HepG2 (cell line): Measurements from ENCODE around the gene ATP2B2. TPM values are rescaled to one million over a fixed set of nuclear protein-coding genes. Genes with fewer than 3 reads are reported as not detected.
A peak's percentile ranks its signal among the peaks of the same experiment; 100 is the strongest.

ENCODE experiments used
- BRD4 ChIP-seq: sonication (generic); formaldehyde crosslinking; IDR thresholded peaks from 2 replicates; pipeline ENCODE4 v1.4.0; 2020; ENCODE audit warnings: missing genetic modification reagents
- CCAR2 ChIP-seq: fragments of 200-400 bp; formaldehyde crosslinking; optimal IDR thresholded peaks from 2 replicates; pipeline ENCODE3; 2018; ENCODE audit warnings: low read depth, mild to moderate bottlenecking, low read length, moderate library complexity
- DBP ChIP-seq: sonication (generic); formaldehyde crosslinking; IDR thresholded peaks from 2 replicates; pipeline ENCODE4 v1.4.0; 2020; ENCODE audit warnings: missing genetic modification reagents; ENCODE audit errors: not compliant biosample characterization
- FOSL1 ChIP-seq: sonication (generic); formaldehyde crosslinking; IDR thresholded peaks from 2 replicates; pipeline ENCODE4 v1.9.0; 2021; ENCODE audit warnings: missing genetic modification reagents, borderline replicate concordance
- FOXA1 ChIP-seq, 2 experiments: fragments of 450-650 bp in 1 of 2; sonication (generic) in 1 of 2; formaldehyde crosslinking in 1 of 2; IDR thresholded peaks; 2 replicates each; pipeline versions ENCODE4 v1.4.0 to v1.6.1; 2016 to 2020; ENCODE audit warnings: missing genetic modification reagents in 1 of 2
- HMGXB3 ChIP-seq: sonication (generic); formaldehyde crosslinking; IDR thresholded peaks from 2 replicates; pipeline ENCODE4 v1.4.0; 2020; ENCODE audit warnings: missing genetic modification reagents, borderline replicate concordance
- IKZF4 ChIP-seq: sonication (generic); formaldehyde crosslinking; IDR thresholded peaks from 2 replicates; pipeline ENCODE4 v1.5.1; 2020; ENCODE audit warnings: borderline replicate concordance, mild to moderate bottlenecking, low read depth, missing genetic modification reagents; ENCODE audit errors: not compliant biosample characterization
- MAFK ChIP-seq, 2 experiments: IDR thresholded peaks in 1 of 2; conservative IDR thresholded peaks in 1 of 2; 2 replicates each; pipeline ENCODE4 v1.6.1; 2011; ENCODE audit warnings: improper control_type of control experiment in 2 of 2, low read length in 2 of 2
- MLLT10 ChIP-seq: sonication (generic); formaldehyde crosslinking; IDR thresholded peaks from 2 replicates; pipeline ENCODE4 v1.4.0; 2020; ENCODE audit warnings: missing genetic modification reagents
- SIX1 ChIP-seq: sonication (generic); formaldehyde crosslinking; IDR thresholded peaks from 2 replicates; pipeline ENCODE4 v1.4.0; 2020; ENCODE audit warnings: missing genetic modification reagents, borderline replicate concordance
- SMARCC2 ChIP-seq: fragments of 450-650 bp; IDR thresholded peaks from 2 replicates; pipeline ENCODE4 v1.6.1; 2017; ENCODE audit warnings: antibody characterized with exemption, mild to moderate bottlenecking
- STAG1 ChIP-seq: sonication (generic); formaldehyde crosslinking; IDR thresholded peaks from 2 replicates; pipeline ENCODE4 v1.4.0; 2020; ENCODE audit warnings: missing genetic modification reagents
- TBP ChIP-seq: sonication (generic); formaldehyde crosslinking; IDR thresholded peaks from 2 replicates; pipeline ENCODE4 v1.5.0; 2020; ENCODE audit warnings: missing genetic modification reagents
- THAP8 ChIP-seq: sonication (generic); formaldehyde crosslinking; IDR thresholded peaks from 2 replicates; pipeline ENCODE4 v1.5.1; 2020; ENCODE audit warnings: missing genetic modification reagents, mild to moderate bottlenecking, borderline replicate concordance
- ZBTB43 ChIP-seq: sonication (generic); formaldehyde crosslinking; conservative IDR thresholded peaks from 2 replicates; pipeline ENCODE4 v1.4.0; 2020; ENCODE audit warnings: missing genetic modification reagents
- ZNF354B ChIP-seq: sonication (generic); formaldehyde crosslinking; IDR thresholded peaks from 2 replicates; pipeline ENCODE4 v1.8.0; 2022; ENCODE audit warnings: mild to moderate bottlenecking, missing genetic modification reagents
- ZNF547 ChIP-seq: sonication (generic); formaldehyde crosslinking; IDR thresholded peaks from 2 replicates; pipeline ENCODE4 v1.5.1; 2020; ENCODE audit warnings: mild to moderate bottlenecking, missing genetic modification reagents
- ZNF670 ChIP-seq: sonication (generic); formaldehyde crosslinking; IDR thresholded peaks from 2 replicates; pipeline ENCODE4 v1.8.0; 2022; ENCODE audit warnings: mild to moderate bottlenecking, missing genetic modification reagents, borderline replicate concordance
- ZNF703 ChIP-seq: sonication (generic); formaldehyde crosslinking; IDR thresholded peaks from 2 replicates; pipeline ENCODE4 v1.5.1; 2020; ENCODE audit warnings: missing genetic modification reagents, mild to moderate bottlenecking, moderate library complexity, borderline replicate concordance
- ZNF770 ChIP-seq: sonication (generic); formaldehyde crosslinking; IDR thresholded peaks from 2 replicates; pipeline ENCODE4 v1.5.0; 2020; ENCODE audit warnings: mild to moderate bottlenecking, missing genetic modification reagents
- polyA plus RNA-seq, 8 experiments: library from polyadenylated mRNA; depleted of rRNA in 3 of 8; stranded (reverse) in 7 of 8; unstranded in 1 of 8; fragments of >200 nt; fragmentation: Illumina TruSeq in 4 of 8; extraction: Trizol in 4 of 8; gene quantifications; 2 replicates each; pipeline versions ENCODE4 v1.2.1 to v1.2.3, GENCODE V29; 2011 to 2016; ENCODE audit warnings: low read depth in 4 of 8, missing spikeins in 1 of 8, mixed read lengths in 1 of 8; ENCODE audit not compliant: insufficient read depth in 1 of 8
- total RNA-seq, 5 experiments: library from RNA; depleted of rRNA; stranded (reverse); fragments of >200 nt; fragmentation: Illumina TruSeq; extraction: Trizol; gene quantifications; 2 replicates each; pipeline ENCODE4 v1.2.3, GENCODE V29; 2016; ENCODE audit warnings: low read depth in 1 of 5

The ATP2B2 gene
- total and polyA plus RNA-seq, 2 of the 13 experiments (the other 11 are each of a cell fraction or from before 2014, with no cell fraction given): 1.5 to 2.3 TPM

- no peak for TF ChIP-seq THAP8 (CRISPR knock-in tag)
- TF ChIP-seq IKZF4: no peak
- TF ChIP-seq FOXA1 (IDR thresholded peaks at IDR 0.05): peak; percentile 13; the same call in 1 of the 2 replicates
- TF ChIP-seq FOXA1 (CRISPR knock-in tag; IDR thresholded peaks at IDR 0.05): peak; percentile 94
- no peak for TF ChIP-seq SMARCC2
- no peak for TF ChIP-seq ZNF354B (CRISPR knock-in tag)
- TF ChIP-seq BRD4 (CRISPR knock-in tag): peak; percentile 85
- TF ChIP-seq TBP (CRISPR knock-in tag): no peak
- TF ChIP-seq MAFK (conservative IDR thresholded peaks at IDR 0.05 in 1 of 2, IDR thresholded peaks at IDR 0.05 in 1 of 2; ENCODE audit: low read length in 2 of 2): no peak
- TF ChIP-seq MLLT10 (CRISPR knock-in tag): no peak
- 0 out of 2 replicates have a peak, but pooled peaks have one; percentile 63 for TF ChIP-seq ZBTB43 (CRISPR knock-in tag)
- TF ChIP-seq SIX1 (CRISPR knock-in tag): peak; percentile 63; the same call in 1 of the 2 replicates
- TF ChIP-seq DBP (CRISPR knock-in tag): no peak
- no peak for TF ChIP-seq FOSL1 (CRISPR knock-in tag)
- TF ChIP-seq ZNF670 (CRISPR knock-in tag): peak; percentile 95
- peak; percentile 34 for TF ChIP-seq STAG1 (CRISPR knock-in tag)
- no peak for TF ChIP-seq ZNF703 (CRISPR knock-in tag)
- TF ChIP-seq HMGXB3: peak; percentile 75
- TF ChIP-seq ZNF547 (CRISPR knock-in tag): no peak
- TF ChIP-seq CCAR2: no peak
- peak; percentile 94 for TF ChIP-seq ZNF770 (CRISPR knock-in tag)
Measured at GRCh38 chr3:10508619-10509260, 3.4 kb upstream of the ATP2B2 start (continued).
